ENCODE results near the gene WDR86.

WDR86 gene, protein sequence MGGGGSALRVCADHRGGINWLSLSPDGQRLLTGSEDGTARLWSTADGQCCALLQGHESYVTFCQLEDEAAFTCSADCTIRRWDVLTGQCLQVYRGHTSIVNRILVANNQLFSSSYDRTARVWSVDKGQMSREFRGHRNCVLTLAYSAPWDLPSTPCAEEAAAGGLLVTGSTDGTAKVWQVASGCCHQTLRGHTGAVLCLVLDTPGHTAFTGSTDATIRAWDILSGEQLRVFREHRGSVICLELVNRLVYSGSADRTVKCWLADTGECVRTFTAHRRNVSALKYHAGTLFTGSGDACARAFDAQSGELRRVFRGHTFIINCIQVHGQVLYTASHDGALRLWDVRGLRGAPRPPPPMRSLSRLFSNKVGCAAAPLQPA

GRCh38 chr7:151409667-151410404 is at the start of gene WDR86:
Gene WDR86, minus strand, starts transcription at chr7:151410038. Its CDS starts 449 bp downstream, at chr7:151409589.
- no peak for DNase-seq

DNA sequence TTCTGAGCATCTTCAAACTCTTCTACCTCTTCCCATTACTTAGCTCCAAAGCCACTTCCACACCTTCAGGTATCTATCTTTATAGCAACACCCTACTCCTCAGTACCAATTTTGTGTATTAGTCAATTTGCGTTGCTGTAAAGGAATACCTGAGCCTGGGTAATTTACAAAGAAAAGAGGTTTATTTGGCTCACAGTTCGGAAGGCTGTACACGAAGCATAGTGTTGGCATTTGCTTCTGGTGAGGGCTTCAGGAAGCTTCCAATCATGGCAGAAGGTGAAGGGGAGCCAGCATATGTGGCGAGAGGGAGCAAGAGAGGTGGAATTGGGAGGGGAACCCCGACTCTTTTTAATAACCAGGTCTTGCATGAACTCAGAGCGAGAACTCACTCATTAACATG is 47.7 kb upstream of the WDR86 start:
- no peak for DNase-seq

DNA sequence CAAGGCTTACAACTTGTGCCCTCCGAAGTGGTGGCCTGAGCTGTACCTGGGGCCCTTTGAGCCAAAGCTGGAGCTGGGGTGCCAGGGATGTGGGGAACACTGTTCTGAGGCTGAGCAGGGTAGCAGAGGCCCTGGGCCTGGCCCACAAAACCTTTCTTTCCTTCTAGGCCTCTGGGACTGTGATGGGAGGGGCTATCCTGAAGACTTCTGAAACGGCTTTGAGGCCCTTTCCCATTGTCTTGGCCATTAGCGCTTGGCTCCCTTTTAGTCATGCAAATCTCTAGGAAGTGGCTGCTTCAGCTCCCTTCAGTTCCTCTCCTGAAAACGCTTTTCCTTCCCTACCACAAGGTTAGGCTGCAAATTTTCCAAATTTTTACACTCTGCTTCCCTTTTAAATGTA is 46.9 kb upstream of the WDR86 start:
- no peak for DNase-seq

- no peak for DNase-seq
Observed at GRCh38 chr7:151456276-151456675, 46.4 kb upstream of the WDR86 start.

- no peak for DNase-seq
Observed at GRCh38 chr7:151455690-151456089, 45.9 kb upstream of the WDR86 start.

- DNase-seq, result no peak
Observed at GRCh38 chr7:151454932-151455530, 45.2 kb upstream of the WDR86 start.

GRCh38 chr7:151454305-151454704 is 44.5 kb upstream of the WDR86 start:
- DNase-seq, result no peak

DNA sequence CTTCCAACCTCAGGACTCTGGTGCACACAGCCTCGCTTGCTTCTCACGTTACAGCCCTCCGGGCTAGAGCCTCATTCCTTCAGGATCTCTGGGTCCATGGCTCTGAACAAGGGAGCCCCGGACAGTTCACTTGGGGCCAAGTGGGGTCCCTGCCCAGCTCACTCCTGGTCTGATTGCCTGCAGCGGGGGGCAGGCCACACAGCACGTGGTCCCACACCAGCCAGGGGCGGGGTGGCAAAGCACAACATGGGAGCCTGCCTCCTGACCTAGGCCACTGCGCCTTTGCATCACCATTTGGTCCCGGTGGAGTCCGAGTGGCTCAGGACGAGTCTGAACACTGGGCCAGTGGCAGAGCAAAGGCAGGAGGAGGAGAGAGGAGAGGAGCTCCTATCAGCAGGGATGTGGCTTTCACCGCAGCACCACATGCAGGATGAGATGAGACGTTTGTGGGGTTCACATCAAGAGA is 43.5 kb upstream of the WDR86 start:
- no peak for DNase-seq

GRCh38 chr7:151452680-151453325 is 43.0 kb upstream of the WDR86 start:
- DNase-seq, result no peak

- no peak for DNase-seq
Observed at GRCh38 chr7:151451626-151452571, 42.1 kb upstream of the WDR86 start.

- no peak for DNase-seq
Observed at GRCh38 chr7:151451156-151451555, 41.3 kb upstream of the WDR86 start.

GRCh38 chr7:151449990-151450389 is 40.2 kb upstream of the WDR86 start:
- no peak for DNase-seq

DNA sequence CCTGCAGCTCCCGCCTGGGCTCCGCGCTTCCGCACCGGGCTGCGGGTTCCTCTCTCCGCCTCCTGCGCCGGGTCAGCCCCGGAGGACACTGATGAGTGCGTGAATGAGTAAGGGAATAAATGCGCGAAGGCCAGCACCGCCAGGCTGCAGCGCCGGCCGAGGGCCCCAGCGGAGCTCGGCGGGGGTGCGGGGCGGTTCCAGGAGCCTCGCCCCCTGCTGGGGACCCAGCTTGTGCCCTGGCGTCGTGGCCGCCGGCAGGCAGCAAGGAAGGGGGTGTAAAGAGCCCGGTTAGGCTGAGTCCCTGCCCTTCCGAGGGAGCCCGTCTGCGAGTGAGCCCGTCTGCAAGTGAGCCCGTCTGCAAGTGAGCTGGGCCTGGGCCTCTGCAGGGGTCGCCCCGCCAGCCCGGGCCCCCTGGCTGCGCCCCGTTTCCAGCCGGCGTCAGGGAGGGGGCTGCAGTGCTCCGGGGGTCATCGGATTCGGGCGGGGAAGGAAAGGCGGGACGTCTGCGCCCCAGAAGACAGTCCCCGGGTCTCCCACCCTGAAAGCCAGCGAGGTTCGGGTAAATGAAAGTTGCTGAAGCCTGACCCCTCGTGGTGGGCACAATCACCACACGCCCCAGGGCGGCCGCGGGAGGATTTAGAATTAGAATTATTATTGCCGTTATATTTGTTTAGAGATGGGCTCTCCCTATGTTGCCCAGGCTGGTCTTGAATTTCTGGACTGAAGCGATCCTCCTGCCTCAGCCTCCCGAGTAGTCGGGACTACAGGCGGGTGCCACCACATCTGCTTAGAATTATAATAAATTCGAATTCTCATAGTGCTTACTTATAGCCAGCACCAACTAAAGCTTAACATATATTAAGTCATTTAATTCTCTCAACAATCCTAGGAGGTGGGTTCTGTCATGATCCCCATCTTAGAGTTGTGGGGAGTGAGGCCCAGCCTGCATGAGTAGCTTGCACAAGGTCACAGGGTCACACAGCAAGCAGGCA is 38.7 kb upstream of the WDR86 start:
- peak; percentile 37 for DNase-seq

DNA sequence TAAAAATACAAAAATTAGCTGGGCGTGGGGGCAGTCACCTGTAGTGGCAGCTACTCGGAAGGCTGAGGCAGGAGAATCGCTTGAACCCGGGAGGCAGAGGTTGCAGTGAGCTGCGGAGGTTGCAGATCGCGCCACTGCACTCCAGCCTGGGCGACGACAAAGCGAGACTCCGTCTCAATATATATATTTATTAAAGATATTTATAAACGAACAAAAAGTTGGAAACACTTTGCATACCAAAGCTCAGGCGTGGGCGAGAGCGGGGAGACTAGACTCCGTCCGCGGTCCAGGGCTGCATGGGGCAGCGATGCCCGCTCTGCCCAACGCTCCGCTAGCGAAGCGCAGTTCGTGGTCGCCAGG is 38.0 kb upstream of the WDR86 start:
- no peak for DNase-seq

- DNase-seq, result no peak
Observed at GRCh38 chr7:151447312-151447711, 37.5 kb upstream of the WDR86 start.

DNA sequence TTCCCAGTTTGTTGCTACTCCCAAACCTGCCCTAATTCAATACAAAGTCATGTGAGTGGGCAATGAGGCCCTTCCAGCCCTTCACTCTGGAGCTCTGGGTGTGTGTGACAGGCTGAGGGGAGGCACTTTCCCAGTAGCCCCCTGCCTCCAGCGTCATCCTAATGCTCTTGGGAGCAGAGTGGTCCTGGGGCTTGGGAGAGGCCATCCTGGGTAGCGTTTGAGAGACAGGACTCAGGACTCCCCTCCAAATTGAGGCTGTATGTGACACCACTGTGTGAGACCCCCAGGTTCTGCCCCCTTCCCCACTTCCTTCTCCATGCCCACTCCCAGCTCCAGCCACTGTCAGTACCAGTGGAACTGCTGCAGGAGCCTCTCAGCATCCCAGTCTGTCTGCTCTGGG is 36.6 kb upstream of the WDR86 start:
- no peak for DNase-seq

DNA sequence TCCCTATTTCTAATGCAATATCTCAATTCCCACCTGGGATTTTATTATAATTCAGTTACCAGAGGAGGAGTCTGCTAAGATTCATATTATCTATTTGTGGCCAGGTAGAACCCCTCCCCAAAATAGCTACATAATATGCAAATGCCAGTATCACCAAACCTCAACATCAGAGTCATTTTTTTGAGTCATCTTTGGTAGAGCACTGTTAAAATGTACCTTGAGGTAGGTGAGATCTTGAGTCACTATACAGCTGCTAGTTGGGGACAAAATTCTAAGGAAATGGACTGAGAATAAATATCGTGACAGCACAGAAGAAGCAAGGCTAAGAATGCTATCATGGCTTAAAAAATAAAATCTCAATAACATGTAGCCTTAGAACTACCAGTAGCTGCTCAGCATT is 34.8 kb upstream of the WDR86 start:
- DNase-seq, result no peak

DNA sequence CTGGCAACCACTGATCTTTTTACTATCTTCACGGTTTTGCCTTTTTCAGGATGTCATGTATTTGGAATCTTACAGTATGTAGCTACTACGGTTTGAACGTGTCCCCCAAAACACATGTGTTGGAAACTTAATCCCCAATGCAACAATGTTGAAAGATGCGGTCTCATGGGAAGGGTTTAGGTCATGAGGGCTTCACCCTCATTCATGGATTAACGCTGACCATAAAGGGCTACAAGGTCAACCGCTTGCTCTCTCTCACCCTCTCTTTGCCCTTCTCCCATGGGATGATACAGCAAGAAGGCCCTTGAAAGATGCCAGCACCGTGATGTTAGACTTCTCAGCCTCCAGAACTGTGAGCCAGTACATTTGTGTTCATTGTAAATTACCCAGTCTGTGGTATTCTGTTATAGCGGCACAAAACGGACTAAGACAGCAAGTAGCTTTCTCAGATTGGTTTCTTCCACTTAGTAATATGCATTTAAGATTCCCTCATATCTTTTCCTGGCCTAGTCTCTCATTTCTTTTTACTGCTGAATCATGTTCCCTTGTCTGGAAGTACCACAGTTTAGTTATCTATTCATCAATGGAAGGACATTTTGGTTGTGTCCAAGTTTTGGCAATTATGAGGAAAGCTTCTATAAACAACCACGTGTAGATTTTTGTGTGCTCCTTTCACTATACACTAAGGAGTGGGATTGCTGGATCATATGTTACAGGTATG is 33.1 kb upstream of the WDR86 start:
- DNase-seq, result no peak

GRCh38 chr7:151440799-151441445 is 31.1 kb upstream of the WDR86 start:
- no peak for DNase-seq
